NCI-H2196 (cell line): ENCODE data around the gene TCERG1L.
"Not testable (repeated sequence)": the region's sequence is repeated elsewhere in the genome, so short reads cannot be mapped to it uniquely, and the experiment has no call there.

ENCODE experiments used
- DNase-seq: peaks from one replicate; lab custom pipeline; 2025; ENCODE audit not compliant: unreplicated experiment; lab: John Stamatoyannopoulos, UW

The TCERG1L gene

GRCh38 chr10:131148270-131148669 lies 163.3 kb downstream of the TCERG1L start:
- no peak for DNase-seq

GRCh38 chr10:131147301-131147975 lies 164.1 kb downstream of the TCERG1L start:
- no peak for DNase-seq

- DNase-seq = no peak
Measured at GRCh38 chr10:131146790-131147189, 164.7 kb downstream of the TCERG1L start.

- DNase-seq = no peak
Measured at GRCh38 chr10:131145756-131146155, 165.8 kb downstream of the TCERG1L start.

- no peak for DNase-seq
Measured at GRCh38 chr10:131144711-131145375, 166.7 kb downstream of the TCERG1L start.

GRCh38 chr10:131144196-131144595 lies 167.3 kb downstream of the TCERG1L start:
- DNase-seq = no peak

- DNase-seq = no peak
Measured at GRCh38 chr10:131143425-131144165, 167.9 kb downstream of the TCERG1L start.

GRCh38 chr10:131142517-131143380 lies 168.8 kb downstream of the TCERG1L start:
- peak; percentile 64 for DNase-seq

- DNase-seq = peak; percentile 75
Measured at GRCh38 chr10:131141645-131142516, 169.6 kb downstream of the TCERG1L start.

- no peak for DNase-seq
Measured at GRCh38 chr10:131141207-131141606, 170.3 kb downstream of the TCERG1L start.

GRCh38 chr10:131140606-131141005 lies 170.9 kb downstream of the TCERG1L start:
- no peak for DNase-seq

GRCh38 chr10:131137223-131137622 lies 174.3 kb downstream of the TCERG1L start:
- DNase-seq = no peak

- DNase-seq = not testable (repeated sequence)
Measured at GRCh38 chr10:131136336-131136735, 175.2 kb downstream of the TCERG1L start.

- no peak for DNase-seq
Measured at GRCh38 chr10:131135716-131136115, 175.8 kb downstream of the TCERG1L start.

GRCh38 chr10:131134651-131135050 lies 176.9 kb downstream of the TCERG1L start:
- no peak for DNase-seq

GRCh38 chr10:131134001-131134576 lies 177.4 kb downstream of the TCERG1L start:
- DNase-seq = peak; percentile 17

GRCh38 chr10:131132681-131133080 lies 178.8 kb downstream of the TCERG1L start:
- DNase-seq = no peak

- no peak for DNase-seq
Measured at GRCh38 chr10:131131726-131132591, 179.6 kb downstream of the TCERG1L start.

- no peak for DNase-seq
Measured at GRCh38 chr10:131130025-131130424, 181.5 kb downstream of the TCERG1L start.
